ENCODE results near the gene AK5.
A peak's percentile ranks its signal among the peaks of the same experiment; 100 is the strongest.

Gene AK5

DNA sequence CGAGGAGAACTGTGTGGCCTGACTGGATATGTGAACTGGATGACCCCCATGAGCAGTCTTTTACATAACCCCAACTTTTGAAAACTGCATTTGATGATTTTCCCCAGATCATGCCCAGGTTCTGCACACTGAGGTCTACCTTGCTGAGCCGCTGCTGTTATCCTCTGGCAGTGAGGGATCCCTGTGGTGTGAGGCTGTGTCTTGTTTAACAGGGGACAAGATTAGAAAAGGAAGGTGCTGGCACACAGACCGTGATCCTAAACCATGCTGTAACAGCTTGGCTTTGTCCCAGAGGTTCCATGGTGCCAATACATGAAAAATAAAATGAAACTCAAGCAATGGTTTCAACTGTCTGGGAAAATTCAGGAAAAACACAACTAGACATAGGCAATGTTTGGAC is 266.5 kb downstream of the AK5 start:
- DNase-seq: no peak

DNA sequence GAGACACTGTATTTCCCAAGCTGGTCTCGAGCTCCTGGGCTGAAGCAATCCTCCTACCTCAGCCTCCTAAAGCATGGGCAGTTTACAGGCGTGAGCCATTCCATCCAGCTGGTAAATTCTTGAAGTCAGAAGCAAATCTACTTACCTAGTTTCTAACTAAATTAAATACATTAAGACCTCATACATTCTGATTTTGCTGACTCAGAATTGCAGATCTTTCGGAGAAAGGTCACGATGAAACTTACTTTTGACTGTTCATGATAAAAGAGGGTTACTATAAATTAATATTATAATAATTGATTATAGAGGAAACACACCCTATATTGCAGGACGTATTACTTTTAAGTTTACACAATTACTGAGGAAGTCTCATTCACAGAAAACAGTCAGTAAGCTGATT is 268.3 kb downstream of the AK5 start:
- DNase-seq: no peak

- no peak for DNase-seq
Measured at GRCh38 chr1:77552626-77553025, 270.8 kb downstream of the AK5 start.

DNA sequence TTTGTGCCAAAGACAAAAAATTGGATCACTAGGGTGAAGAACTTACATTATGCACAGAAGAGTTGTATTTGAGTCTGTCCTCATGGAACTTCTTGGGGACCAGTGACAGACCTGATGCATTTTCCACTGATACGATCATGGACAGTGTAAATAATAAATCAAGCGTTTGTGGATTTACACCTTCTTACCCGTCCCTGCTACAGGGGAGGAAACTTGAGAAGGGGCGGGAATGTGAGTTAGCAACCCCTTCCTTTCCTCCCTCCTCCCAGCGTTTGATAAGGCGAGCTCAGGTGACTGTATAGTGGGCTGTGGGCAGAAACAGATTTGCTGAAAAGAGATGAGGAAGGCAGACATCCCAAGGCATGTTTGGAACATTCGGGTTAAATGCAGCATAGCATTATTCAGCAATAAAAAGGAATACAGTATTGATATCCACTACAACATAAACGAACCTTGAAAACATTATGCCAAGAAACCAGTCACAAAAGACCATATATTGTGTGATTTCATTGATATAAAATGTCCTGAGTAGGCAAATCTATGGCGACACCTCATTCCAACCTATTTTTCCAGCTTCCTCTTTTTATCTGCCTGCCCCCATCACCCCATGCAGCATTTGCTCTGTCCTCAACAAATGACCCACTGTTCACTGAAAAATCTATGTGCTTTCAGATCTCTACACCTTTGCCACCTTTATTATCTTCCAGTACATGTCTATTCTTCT is 271.9 kb downstream of the AK5 start:
- DNase-seq: no peak

DNA sequence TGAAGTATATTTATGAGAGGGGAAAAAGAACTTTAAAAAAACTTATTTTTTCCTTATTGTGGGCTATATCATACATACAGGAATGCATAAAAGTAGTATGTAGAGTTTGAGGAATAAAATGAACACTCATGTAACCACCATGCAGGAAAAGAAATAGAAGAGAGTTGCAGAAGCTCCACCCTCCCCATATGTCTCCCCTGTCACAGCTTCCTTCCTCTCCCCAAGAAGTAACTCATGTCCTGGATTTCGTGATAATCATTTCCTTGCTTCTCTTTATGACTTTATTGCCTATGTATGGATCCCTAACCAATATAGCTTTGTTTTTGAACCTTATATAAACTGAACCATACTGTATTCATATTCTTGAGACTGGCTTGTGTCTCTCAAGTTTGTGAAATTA is 274.2 kb downstream of the AK5 start:
- DNase-seq: no peak

- DNase-seq: no peak
Measured at GRCh38 chr1:77557053-77557452, 275.2 kb downstream of the AK5 start.

DNA sequence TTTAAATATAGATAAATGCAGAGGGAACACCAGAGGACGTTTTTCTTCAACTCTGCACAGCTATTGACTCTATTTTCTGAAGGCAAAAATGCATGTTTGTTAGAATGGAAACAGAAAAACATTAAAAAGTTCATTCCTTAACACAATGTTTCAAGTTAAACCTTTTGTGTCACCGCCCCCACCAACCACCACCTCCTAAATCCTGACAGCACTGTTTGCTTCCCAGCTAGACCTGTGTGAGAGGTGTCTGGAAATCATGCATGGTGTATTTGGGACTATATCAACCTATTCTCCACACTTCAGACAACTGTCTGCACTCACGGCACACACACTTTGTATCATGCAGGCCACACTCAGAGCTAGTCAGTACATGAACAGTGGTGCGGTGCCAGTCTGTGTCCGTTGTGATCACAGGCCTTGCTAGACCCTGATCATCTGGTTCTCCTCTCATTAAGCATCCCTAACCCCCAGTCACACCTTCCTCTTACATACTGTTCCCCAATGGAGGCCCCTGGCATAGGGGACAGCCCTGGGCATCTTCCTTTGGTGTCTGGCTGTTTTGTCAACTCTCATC is 276.9 kb downstream of the AK5 start:
- DNase-seq: no peak

DNA sequence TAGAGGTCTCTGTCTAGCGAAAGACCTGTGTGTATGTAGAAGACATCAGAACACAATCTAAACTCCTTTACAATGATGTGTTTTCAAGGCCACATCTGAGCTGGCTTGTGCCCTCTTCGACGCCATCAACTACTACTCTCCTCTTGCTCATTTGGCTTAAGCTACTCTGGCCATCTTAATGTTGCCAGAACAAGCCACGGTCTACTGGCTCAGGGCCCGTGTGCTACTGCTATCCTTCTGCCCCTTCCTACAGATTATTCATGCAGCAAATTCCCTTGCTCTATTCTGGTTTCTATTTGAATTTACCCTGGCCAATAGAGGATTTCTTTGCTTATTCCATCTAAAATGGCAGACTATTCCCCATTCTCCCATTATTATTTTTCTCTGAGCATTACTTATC is 278.9 kb downstream of the AK5 start:
- no peak for DNase-seq

GRCh38 chr1:77562596-77563150 is 280.9 kb downstream of the AK5 start:
- no peak for DNase-seq

GRCh38 chr1:77565321-77565720 is 283.5 kb downstream of the AK5 start:
- no peak for DNase-seq

GRCh38 chr1:77571642-77572041 is 289.8 kb downstream of the AK5 start:
- DNase-seq: no peak

DNA sequence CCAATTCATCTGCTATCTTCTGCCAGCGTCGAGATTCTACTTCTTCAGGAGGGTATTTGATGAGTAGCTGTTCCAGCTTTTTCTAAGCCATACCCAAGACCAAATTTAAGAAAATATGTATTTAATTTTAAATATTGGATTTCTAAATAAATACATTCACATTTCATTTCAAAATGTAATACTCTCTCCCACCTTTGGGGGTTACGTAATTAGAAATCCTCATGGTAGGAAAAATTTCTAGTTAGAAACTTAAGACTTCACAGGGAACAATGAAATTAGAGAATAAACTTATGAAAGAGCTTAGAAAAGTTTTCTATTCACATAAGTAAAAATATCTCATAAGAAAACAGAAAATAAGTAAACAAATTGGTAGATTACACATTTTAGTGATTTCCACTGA is 297.7 kb downstream of the AK5 start:
- no peak for DNase-seq

DNA sequence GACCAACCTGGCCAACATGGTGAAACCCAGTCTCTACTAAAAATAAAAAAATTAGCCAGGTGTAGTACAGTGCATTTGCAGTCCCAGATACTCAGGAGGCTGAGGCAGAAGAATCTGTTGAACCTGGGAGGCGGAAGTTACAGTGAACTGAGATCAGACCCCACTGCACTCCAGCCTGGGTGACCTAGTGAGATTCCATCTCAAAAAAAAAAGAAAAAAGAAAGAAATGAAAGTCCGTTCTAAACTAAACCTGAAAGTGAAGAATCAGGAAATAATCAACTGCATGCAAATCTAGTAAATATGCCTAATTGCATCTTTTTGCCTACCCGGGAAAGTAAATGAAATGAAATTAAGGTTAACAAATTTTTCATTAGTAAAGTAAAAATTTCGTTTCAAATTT is 301.1 kb downstream of the AK5 start:
- no peak for DNase-seq

GRCh38 chr1:77583483-77583882 is 301.7 kb downstream of the AK5 start:
- no peak for DNase-seq

- no peak for DNase-seq
Measured at GRCh38 chr1:77584884-77585283, 303.1 kb downstream of the AK5 start.

DNA sequence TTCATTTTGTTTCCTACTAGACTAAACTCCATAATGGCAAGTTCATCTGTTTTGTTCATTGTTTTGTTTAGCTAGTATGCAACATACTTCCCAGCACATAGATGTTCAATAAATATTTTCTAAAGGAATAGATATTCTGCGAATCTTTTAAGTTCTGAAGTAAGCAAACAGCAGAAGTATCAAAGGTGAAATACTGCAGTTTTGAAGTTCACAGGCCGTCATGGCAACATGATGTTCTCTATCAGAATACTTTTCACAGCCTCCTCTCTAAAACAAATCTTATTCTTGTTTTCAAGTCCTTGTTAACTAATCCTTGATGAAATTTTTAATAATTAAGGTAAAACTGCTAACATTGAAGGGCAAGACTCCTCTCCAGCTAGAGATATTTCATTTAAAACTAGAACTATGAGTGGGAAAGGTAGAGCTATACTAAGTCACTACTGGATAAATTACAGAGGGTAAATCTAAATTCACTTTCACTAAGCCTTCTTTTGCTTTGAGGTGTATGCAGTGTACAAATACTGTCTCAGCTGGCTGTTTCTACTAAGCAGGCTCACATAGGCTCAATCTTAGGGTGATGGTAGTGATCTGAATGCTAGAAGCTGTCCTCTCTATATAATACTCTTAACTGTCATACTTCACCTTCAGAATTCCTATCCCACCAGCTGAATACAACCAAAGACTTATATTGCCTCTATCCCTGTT is 303.9 kb downstream of the AK5 start:
- DNase-seq: no peak

DNA sequence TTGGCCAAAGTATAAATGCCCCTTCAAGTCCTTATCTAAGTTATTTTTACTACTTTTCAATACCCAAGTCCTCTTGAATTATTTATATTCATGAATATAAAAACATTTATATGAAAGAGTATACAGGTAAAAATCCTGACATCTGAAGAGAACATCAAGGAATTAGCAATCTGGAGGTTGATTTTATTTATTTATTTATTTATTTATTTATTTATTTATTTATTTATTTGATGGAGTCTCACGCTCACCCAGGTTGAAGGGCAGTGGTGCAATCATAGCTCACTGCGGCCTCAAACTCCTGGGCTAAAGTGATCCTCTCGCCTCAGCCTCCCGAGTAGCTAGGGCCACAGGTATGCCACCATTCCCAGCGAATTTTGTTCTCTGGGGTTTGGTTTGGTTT is 307.4 kb downstream of the AK5 start:
- no peak for DNase-seq

GRCh38 chr1:77590651-77591050 is 308.8 kb downstream of the AK5 start:
- no peak for DNase-seq

DNA sequence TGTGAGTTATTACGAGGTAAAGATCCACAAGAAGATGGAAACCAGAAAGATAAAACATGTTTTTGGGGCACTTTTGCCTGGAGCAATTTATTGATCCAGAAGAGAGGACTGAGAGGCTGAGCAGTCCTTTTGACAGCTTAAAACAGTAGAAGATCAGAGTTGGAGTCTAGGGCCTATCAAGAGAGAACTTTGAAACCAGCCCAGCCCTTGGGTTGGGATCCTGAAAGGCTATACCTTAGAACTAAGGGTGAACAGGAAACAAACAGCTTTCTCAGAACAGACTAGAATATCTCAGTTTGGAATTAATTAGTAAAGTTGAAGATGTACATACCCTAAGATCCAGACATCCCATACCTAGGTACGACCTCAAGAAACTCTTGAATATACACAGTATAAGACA is 311.1 kb downstream of the AK5 start:
- DNase-seq: no peak

DNA sequence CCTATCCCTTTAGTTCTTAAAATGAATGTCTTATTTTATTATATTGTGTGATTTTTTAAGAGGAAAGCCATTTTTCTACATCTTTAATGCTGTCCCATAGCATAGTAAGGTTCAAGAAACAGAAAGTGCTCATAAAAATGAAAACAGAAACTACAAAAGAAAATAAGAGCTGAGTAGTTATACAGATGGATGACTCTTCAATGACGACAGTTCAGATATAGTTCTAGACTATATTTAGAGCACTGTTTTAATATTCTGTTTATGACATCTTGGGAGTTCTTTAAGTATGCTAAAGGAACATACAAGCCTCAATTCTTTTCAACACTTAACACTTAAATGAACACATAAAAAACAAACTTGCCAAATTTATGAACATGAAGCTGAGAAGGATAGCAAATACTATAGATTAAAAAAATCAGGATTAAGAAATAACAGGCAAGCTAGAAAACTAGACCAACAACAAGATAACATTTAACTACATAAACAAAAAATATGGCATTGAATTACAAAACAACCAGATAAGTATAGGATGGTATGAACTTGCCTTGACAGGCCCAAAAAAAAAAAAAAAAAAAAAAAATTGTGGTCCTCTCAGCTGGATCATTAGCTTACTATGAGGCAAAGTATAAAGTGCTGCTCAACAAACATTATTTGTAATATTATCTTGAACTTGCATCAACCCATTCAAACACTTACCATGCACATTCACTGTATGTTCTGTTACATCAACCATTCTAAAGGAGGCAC is 312.7 kb downstream of the AK5 start:
- no peak for DNase-seq

- DNase-seq: no peak
Measured at GRCh38 chr1:77597310-77597709, 315.5 kb downstream of the AK5 start.

DNA sequence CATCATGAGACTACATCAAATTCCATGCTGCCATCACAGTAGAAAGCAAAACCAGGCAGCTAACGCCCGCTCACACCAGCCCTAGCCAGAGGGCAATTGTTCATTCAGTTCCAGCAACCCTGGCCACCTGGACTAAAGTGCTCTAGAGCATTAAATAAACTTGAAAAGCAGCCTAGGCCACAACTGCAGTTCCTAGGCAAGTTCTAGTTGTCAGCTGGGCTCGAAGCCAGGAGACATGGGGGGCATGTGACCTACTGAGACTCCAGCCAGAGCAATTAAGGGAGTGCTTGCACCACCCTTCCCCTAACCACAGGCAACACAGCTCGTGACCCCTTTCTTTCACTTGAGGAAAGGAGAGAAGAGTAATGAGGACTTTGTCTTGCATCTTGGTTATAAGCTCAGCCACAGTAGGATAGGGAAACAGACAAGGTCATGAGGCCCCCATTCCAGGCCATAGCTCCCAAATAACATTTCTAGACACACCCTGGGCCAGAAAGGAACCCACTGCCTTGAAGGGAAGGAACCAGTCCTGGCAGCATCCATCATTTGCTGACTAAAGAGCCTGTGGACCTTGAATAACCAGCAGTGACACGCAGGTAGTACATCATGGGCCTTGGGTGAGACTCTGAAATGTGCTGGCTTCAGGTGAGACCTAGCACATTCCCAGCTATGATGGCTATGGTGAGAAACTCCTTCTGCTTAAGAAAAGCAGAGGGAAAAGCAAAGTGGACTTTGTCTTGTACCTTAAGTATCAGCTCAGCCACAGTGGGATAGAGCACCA is 323.6 kb downstream of the AK5 start:
- peak; percentile 23 for DNase-seq

DNA sequence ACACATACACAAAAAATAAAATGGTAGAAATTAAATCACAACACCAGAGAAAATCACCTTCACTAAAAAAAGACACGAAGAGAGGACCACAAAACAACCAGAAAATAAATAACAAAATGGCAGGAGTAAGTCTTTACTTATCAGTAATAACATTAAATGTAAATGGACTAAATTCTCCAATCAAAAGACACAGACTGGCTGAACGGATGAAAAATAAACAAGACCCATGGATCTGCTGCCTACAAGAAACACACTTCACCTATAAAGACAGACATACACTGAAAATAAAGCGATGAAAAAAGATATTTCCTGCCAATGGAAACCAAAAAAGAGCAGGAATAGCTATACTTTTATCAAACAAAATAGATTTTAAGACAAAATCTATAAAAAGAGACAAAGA is 327.1 kb downstream of the AK5 start:
- no peak for DNase-seq

All from DMS79 treated with DMSO at 0.1 percent for 48 hours (cell line).